DND-41 (cell line): ENCODE results near the gene THSD4.

Experiments used
- CTCF ChIP-seq: IDR thresholded peaks from 2 replicates; pipeline ENCODE4 v1.5.1; 2012; ENCODE audit warnings: borderline replicate concordance, low read length, moderate library complexity, mild to moderate bottlenecking; ENCODE audit not compliant: poor library complexity, severe bottlenecking; ENCODE audit errors: extremely low read depth
- EZH2 ChIP-seq: IDR thresholded peaks from 3 replicates; pipeline ENCODE4 v1.6.1; 2012; ENCODE audit warnings: borderline replicate concordance, low read depth, mild to moderate bottlenecking, moderate library complexity, low read length, inconsistent platforms; ENCODE audit not compliant: severe bottlenecking

- TF ChIP-seq CTCF: peak; percentile 43
- no peak for TF ChIP-seq EZH2
Observed at GRCh38 chr15:71103102-71103676, 12.1 kb upstream of the THSD4 start.
